ENCODE results near the gene TTC12. TPM values are rescaled to one million over a fixed set of nuclear protein-coding genes. Genes with fewer than 3 reads are reported as not detected.

Gene TTC12
- total and polyA plus RNA-seq, 2 of the 8 experiments (the other 6 are each of a cell fraction or from before 2014, with no cell fraction given), result 4.7 to 9.0 TPM

Other genes starting within 250 kb of the TTC12 start
- not detected in 2 replicates for gene ANKK1, start 73.2 kb downstream of the TTC12 start, total RNA-seq (2021; fragmentation: NEBNext Ultra II Directional; extraction: Animal tissue kit (Norgen Biotek cat#: 25700))
- 0.11 and 0.38 TPM in 2 replicates for gene ANKK1, start 73.2 kb downstream of the TTC12 start, polyA plus RNA-seq (2011; rRNA removed)
- gene DRD2, start 160.8 kb downstream of the TTC12 start, total RNA-seq (2021; fragmentation: NEBNext Ultra II Directional; extraction: Animal tissue kit (Norgen Biotek cat#: 25700)), result 0.26 and 1.1 TPM in 2 replicates
- gene DRD2, start 160.8 kb downstream of the TTC12 start, polyA plus RNA-seq (2011; rRNA removed), result 0.41 and 0.75 TPM in 2 replicates